ENCODE measurements around the gene EVL.
"Not testable (repeated sequence)": the region's sequence is repeated elsewhere in the genome, so short reads cannot be mapped to it uniquely, and the experiment has no call there.

Gene EVL

DNA sequence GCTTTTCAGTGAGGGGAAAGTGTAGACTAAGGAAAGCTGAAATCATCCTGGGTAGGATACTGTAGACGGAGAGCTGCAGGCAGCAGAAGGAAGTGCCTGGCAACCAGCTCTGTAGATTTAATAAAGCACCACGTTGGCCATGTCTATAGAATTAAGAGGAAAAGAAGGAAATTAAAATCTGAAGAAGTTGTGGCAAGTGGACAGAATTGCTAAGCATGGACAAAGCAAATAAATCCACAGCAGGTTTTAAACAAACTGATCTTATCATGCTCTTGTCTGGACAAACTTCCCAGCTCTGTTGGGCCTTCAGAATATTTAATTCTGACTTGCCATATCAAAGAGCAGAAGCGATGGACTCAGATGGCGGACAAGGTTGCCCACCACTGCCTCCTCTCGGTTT, 27.2 kb upstream of the EVL start:
- no peak for DNase-seq (ENCODE audit: low read depth)

DNA sequence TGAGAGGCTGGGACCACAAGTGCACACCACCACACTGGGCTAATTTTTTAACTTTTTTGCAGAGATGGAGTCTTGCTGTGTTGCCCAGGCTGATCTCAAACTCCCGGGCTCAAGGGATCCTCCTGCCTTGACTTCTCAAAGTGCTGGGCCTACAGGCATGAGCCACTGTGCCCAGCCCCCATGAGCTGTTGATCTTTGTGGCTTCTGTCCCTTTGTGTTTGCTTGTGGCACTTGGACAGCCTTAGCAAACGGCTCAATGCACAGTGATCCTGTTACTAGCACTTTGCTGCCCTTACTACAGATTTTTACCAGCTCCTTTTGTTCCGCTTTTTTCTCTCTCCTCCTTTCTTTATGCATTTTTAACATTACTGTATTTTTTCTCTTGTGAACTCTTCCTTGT, 25.3 kb upstream of the EVL start:
- no peak for DNase-seq (ENCODE audit: low read depth)

DNA sequence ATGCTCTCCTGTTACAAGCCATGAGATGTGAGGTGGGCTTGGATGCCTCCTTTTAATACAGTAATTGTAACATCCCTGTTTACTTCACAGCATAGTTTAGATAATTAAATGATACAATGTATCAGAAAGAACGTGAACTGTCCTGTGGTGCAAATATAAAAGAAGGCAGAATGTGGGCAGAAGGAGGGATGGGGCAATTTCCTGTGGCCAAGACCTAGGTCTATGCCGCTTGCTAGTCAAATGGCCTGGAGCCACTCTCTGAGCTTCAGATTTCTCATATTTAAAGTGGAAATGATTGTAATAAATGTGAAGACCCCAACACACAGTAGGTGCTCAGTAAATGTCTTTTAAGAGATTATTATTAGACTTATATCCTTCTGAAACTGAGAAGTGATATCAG, 24.0 kb upstream of the EVL start:
- DNase-seq (ENCODE audit: low read depth) = no peak

DNA sequence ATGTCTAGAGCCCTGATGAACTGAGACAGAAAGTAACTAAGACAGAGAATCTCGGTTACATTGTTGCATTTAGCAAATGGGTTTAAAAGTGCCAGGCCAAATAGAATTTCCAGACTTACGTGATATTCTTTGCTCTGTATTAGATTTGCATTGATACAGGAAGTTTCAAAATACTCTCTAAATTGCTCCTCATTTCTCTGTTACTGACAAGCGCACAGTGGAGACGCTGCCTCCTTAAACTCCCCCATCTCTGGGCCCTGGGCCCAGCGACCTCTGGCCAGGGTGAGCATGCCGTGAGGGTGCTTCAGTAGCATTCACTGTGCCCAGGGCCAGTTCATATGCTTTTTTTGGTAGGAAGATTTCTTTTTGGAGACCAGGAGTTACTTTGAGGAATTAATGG, 22.9 kb upstream of the EVL start:
- no peak for DNase-seq (ENCODE audit: low read depth)

DNA sequence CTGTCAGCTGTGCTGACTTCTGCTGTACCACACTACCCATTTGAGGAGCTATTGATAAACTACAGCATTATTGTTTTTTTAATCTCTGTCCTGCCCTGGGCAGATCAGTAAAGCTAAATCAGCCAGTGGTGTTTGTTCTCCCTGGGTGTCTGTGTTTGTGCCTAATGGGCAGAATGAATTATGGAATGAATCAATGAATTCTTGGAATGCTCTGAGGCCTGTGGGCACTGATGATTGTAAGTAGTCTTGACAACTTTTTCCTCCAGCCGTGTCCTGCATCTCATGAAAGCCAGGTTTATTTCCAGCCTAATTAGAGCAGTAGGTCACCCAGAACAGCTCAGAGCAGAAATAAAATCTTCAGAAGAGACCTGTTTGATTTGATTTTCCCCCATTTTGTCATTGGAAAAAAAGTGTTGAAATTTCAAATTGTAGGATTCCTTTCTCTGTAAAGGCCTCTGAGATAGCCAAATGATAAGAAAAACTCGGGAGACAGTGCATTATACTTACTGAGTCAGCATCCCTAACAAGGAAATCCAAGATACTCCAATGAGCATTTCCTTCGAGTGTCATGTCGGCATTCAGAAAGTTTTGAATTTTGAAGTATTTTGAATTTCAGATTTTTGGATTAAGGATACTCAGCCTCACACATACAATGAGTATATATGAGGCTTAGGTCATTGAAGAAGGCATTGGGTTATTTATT, 19.4 kb upstream of the EVL start:
- DNase-seq (ENCODE audit: low read depth) = no peak

DNA sequence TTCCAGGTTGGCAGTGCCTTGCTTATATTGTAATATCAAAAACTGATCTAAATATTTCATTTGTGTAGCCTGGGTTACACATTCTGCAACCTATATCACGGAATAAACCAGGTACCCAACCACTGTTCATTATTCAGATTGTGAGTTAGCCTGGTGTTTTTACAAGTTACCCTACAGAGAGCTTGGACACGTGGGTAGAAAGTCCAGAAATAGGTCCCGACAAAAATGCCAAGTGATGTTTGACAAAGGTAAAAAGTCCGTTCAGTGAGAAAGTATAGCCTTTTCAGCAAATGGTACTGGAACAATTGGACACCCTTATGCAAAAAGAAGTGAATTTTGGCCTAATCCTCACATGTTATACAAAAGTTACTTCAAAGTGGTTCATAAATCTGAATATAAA, 17.6 kb upstream of the EVL start:
- DNase-seq (ENCODE audit: low read depth) = no peak

DNA sequence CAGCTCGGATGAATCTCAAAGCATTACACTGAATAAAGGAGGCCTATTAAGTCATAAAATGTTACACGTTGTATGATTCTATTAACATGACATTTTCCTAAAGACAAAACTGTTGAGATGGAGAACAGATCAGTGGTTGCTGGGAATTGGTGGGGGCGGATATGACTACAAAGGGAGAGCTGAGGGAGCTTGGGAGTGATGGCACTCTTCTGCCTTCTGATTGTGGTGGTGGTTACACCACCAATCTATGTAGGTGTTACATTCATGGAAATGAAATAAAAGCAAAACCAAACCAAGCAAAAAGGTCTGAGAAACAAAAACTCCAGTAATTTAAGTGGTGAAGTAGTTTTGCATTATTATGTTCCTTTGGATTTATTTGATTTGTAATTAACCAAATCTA, 16.4 kb upstream of the EVL start:
- no peak for DNase-seq (ENCODE audit: low read depth)

DNA sequence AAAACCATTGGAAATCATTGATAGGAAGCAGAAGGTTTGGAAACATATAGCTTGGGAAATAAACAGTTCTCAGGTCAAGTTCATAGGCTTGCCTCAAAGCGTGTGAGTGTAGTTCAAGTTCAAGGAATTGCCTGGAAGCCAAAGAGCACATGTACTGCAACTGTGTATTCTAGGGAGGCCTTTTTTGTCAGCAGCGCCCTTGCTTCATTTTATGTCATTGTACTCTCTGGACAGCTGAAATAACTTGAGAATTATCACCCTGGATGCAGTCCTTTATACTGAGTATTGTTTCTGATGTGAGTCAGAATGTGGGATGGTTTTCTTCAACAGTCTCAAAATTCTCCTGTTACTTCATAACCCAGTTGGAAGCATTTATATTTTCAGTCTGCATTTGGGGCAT, 16.0 kb upstream of the EVL start:
- DNase-seq (ENCODE audit: low read depth) = no peak

DNA sequence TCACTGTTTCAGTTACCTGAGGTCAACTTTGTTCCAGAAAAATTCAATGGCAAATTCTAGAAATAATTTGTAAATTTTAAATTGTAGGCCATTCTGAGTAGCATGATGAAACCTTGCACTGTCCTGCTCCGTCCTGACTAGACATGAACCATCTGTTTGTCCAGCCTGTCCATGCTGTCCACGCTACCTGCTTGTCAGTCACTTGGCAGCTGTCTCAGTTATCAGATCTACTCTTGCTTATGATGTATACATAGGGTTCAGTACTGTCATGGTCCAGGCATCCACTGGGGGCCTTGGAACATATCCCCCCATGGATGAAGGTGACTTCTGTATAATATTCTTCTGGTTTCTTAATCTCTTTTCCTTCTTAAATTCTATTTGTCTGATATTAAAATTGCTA, 14.1 kb upstream of the EVL start:
- DNase-seq (ENCODE audit: low read depth) = no peak

DNA sequence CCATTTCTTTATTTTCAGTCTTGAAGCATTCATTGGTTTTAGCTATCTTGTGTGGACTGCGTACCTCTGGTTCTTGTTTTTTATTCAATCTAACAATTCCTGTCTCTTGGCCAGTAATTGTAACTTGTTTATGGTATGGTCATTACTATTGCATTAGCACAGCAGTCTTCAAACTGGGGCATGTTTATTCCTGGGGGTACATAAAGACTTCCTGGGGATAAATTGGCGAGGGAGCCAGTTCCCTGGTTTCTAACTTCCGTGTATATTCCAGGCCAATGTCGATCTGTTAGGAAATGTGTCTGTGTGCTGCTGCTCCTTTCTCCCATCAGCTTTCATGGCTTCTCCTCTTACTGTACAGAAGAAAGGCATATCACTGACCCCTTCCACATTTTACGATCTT, 13.7 kb upstream of the EVL start:
- no peak for DNase-seq (ENCODE audit: low read depth)

DNA sequence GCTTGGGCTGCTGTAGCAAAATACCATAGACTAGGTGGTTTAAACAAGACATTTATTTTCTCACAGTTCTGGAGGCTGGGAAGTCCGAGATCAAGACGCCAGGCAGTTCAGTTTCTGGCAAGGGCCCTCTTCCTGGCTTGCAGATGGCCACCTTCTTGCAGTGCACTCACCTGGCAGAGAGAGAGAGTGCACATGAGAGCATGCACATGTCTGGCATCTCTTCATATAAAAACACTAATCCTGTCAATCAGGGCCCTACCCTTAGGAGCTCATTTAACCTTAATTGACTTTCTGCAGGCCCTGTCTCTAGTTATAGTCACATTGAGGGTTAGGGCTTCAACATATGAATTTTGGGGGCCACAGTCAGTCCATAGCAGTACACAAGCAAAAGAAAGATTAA, 12.4 kb upstream of the EVL start:
- DNase-seq (ENCODE audit: low read depth) = no peak

DNA sequence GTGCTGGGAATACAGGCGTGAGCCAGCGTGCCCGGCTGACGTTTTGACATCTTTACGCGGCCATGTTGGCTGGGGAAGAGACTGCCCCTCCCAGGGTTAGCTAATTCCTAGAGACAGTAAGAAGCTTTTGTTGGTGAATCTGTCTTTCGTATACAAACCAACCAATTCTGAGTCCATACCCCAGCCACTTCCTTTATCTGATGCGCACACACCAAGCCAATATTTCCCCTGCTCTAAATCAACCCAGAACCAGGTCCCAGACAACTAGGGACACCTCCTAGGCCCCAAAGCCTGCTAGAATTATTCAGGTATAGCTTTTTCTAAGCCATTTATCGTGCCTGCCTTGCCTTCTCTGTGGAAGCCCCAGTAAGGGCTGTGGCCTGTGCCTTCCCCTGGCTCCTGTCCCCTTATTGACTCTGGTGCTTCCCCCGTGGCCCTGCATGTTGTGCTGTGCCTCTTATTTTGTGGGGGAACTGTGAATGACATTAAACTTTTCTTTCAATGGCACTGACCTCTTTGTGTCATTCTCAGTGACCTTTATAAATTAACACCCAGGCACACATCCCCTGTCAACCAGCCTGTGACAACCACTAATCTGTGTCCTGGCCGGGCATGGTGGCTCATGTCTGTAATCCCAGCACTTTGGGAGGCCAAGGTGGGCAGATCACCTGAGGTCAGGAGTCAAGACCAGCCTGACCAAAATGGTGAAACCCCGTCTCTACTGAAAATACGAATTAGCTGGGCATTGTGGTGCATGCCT, 10.7 kb upstream of the EVL start:
- no peak for DNase-seq (ENCODE audit: low read depth)

DNA sequence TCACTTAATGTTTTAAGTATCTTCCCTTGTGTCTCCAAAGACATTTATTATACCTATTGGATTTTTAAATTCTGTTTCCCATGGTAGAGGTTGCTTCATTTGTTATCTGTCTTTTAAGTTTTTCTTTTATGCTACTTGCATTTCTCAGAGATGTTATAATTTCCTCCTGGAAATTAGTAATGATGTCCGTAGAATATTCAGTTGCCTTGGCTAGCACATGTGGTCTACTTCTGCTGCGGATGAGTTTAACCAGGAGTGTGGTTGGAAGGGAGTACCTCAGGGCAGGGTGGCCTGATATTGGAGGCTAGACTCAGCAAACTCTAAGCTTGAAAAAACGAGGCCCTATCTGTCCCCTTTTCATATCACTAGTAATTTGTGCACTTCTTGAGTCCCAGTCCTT, 8.8 kb upstream of the EVL start:
- no peak for DNase-seq (ENCODE audit: low read depth)

DNA sequence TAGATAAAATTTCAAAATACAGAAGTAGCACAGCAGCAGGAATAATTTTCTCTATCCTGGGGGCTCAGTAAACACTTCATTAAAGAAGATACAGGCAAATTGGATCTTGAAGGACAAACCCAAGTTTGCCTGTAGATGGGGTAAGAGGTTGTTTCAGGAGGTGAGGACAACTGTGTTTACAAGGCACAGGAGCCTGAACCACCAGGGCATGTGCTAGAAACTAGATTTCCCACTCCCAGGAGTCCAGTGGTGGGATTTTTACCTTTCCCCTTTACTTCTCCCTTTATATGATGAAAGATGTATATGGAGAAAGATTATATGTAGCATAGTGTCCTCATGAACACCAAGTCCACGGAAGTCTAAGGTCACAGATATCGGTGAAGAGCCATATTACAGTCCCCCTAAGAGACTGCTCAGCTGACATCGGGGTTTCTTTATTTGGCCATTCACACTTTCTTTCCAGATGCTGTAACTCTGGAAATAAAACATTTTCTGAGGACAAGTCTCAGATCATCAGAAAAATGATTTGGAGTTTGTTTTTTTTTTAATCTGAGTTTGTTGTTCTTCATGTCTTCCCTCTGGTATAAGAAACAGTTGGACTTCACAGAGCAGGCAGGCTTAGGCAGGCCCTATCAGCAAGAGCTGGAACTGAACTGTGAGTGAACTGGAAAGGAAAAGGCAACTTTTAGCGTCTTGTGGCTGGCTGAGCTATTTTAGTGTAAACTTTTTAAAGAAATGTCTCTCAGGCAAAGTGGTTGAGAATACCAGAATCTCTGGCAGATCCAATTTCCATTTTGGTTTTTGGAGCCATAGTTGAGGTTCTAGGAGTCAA, 8.0 kb upstream of the EVL start:
- DNase-seq (ENCODE audit: low read depth) = no peak

DNA sequence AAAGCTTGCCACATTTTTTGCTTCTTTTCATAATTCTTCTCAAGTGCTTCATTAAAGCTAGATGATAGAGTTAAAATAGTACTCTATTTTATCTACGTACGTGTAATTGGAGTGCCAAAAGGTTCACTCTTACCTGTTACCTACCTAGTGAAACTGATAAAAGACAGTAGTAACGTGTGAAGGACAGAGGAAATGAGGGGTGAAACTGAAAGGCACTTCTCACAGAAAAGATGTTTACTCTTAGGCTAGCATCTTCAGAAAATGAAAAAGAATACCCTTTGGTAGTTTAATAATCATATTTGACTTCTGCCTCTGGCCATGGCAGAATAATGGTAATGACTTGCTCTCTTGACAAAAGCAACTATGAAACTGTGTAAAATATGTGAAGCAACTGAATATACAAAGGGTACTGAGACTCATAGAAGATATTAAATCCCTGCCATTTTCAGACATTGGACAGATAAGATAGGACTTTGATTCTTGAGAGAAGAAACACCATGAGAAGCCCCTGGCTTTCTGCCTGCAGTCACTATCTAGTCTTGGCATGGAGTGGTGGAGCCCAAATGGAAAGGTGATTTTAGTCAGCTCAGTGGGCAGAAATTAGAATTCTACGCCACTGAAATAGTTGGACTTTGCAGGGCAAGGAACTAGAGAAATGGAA, 6.3 kb upstream of the EVL start:
- no peak for DNase-seq (ENCODE audit: low read depth)

DNA sequence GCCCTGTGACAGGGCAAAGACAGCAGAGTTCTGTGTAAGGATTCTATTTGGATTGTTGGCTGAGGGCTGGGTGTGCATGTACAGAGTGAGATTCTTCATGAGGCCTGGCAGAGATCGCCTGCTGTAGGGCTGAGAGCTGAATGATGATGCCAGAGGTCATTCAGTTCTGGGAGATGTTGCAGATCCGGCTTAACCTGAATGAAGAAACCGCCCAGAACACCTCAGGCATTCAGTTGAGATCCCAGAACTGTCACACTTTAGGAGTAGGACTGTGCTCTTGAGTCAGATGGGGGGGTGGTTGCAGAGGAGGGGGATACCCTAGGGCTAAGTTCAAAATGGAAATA, 5.8 kb upstream of the EVL start:
- no peak for DNase-seq (ENCODE audit: low read depth)

DNA sequence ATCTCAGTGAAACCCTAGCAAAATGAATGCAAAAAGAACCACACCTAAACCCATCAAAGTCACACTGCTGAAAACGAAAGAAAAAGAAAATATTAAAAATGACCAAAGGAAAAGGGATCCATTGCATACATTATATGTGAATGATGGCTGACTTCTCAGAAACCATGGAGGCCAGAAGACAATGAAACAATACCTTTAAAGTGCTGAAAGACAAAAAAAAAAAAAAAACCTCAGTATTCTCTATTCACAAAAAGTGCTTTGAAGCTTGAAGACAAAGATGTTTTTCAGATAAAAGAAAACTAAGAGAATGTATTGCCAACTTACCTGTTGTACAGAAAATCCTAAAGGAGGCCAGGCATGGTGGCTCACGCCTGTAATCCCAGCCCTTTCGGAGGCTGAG, 4.5 kb upstream of the EVL start:
- no peak for DNase-seq (ENCODE audit: low read depth)

DNA sequence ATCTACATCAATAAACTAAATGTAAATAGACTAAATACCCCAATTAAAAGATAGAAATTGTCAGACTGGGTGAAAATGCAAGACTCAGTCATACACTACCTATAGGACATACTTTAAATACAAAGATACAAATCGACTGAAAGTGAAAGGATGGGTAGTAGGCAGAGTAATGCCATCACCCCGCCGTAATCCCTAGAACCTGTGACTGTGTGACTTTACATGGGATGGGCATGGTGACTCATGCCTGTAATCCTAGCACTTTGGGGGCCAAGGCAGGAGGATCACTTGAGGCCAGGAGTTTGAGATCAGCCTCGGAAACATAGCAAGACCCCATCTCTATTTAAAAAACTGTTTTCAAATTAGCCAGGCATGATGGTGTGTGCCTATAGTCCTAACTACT, 2.6 kb upstream of the EVL start:
- no peak for DNase-seq (ENCODE audit: low read depth)

DNA sequence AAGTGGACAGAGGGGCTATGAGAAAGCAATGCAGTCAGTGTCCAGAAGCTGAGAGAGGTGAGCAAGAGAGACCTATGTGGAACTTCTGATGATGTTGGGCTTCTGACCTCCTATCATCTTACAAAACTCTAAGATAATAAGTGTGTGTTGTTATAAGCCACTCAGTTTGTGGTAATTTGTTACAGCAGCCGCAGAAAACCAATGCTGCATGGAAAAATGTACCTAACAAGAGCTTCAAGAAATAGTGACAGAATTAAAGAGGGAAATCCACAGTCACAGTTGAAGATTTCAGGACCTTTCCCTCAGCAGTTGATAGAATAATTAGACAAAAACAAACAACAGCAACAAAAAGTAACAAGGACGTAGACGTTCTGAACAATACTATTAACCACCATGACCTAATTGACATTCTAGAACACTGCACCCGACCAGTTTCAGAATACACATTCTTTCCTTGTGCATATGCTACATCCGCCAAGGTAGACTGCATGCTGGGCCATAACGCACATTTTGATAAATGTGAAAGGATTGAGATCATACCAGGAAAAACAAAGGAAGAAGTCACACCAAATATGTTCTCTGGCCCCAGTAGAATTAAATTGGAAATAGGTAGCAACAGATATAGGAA, 1.8 kb upstream of the EVL start:
- no peak for DNase-seq (ENCODE audit: low read depth)

DNA sequence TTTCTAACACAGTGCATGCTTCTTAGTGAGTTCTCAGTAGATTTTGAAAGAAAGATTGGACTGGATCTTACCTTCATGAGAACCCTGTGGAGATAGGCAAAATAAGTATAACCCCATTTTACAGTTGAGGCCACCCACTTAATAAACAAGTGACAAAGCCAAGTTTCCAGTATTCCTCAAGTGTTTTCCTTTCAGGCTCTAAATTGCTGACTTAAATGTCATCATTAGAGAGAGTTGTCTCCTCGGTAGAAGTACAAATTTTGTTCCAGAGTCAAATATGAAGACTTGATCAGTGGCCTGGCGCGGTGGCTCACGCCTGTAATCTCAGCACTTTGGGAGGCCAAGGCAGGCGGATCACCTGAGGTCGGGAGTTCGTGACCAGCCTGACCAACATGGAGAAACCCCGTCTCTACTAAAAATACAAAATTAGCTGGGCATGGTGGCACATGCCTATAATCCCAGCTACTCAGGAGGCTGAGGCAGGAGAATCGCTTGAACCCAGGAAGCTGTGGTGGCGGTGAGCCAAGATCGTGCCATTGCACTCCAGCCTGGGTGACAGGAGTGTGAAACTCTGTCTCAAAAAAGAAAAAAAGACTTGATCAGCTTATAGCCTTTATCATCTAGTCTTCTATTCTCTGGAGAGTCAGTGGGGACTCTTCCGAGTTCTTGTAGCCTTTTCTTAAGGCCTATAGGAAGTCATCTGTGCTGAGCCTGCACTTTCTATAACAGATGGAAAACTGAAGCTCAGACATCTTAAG, 708 bp upstream of the EVL start:
- DNase-seq (ENCODE audit: low read depth) = not testable (repeated sequence)

DNA sequence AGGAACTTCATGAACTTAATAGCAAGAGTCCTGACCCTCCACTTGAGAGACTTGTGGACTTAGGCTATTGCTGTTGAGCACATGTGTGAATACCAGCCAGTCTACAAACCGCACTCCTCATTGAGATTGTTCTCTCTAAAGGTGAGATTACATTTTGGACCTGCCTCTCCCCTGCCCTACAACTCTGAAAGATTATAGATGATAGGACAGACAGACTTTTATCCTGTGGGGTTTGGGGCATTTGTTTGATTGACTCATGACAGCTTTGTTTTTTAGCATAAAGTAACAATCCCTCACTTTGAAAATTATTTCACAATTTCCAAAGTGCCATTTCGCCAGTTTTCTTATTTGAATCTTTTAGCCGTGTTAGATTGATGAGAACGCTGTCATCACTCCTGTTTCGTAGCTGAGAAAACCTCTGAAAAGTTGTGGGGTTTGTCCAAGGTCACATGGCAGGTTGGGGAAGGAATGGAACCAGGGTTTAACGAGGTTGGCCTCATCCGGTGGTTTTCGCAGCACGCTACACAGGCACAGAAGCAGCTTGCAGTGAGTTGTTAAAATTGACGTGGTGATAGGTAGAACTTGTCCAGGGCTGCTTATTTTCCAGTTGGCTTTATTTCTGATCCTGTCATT, 836 bp downstream of the EVL start:
- DNase-seq (ENCODE audit: low read depth) = no peak

Measured in fibroblast of the conjunctiva (primary cell).